Adrenal gland (tissue), 5 donors: ENCODE measurements around the gene SLC35E2B.

ENCODE experiments used
- POLR2A ChIP-seq, 2 donors: fragments of 450-650 bp; IDR thresholded peaks; one replicate each; pipeline ENCODE4 v1.6.1; 2017; ENCODE audit warnings: antibody characterized with exemption in 2 of 2, mild to moderate bottlenecking in 2 of 2, moderate library complexity in 1 of 2
- TF ChIP-seq, protein P1 (sequence below), 6 experiments: fragments of 450-650 bp in 4 of 6; fragments of 200-600 bp in 2 of 6; sonication (generic) in 1 of 6; IDR thresholded peaks; 1 replicate in 5 of 6; 2 replicates in 1 of 6; pipeline versions ENCODE4 v1.5.1 to v1.8.0; 2016 to 2021; ENCODE audit warnings: antibody characterized with exemption in 6 of 6, mild to moderate bottlenecking in 2 of 6, moderate library complexity in 1 of 6
- donor health status: DM: no; HTN: no; CAD: no.

GRCh38 chr1:1703796-1704195, 11.2 kb upstream of the SLC35E2B start:
- TF ChIP-seq POLR2A (IDR thresholded peaks at IDR 0.05), result no peak
- TF ChIP-seq, protein P1, sequence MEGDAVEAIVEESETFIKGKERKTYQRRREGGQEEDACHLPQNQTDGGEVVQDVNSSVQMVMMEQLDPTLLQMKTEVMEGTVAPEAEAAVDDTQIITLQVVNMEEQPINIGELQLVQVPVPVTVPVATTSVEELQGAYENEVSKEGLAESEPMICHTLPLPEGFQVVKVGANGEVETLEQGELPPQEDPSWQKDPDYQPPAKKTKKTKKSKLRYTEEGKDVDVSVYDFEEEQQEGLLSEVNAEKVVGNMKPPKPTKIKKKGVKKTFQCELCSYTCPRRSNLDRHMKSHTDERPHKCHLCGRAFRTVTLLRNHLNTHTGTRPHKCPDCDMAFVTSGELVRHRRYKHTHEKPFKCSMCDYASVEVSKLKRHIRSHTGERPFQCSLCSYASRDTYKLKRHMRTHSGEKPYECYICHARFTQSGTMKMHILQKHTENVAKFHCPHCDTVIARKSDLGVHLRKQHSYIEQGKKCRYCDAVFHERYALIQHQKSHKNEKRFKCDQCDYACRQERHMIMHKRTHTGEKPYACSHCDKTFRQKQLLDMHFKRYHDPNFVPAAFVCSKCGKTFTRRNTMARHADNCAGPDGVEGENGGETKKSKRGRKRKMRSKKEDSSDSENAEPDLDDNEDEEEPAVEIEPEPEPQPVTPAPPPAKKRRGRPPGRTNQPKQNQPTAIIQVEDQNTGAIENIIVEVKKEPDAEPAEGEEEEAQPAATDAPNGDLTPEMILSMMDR (IDR thresholded peaks at IDR 0.05), result no peak
